IPS-15b (cell line): Measurements from ENCODE around the gene AADACL4.
"Not testable (repeated sequence)": the region's sequence is repeated elsewhere in the genome, so short reads cannot be mapped to it uniquely, and the experiment has no call there.

Source experiments
- H3K27me3 ChIP-seq: one replicate; pipeline ENCODE4 v1.6.1; 2013; ENCODE audit warnings: low read length; ENCODE audit not compliant: control insufficient read depth, insufficient read depth
- H3K36me3 ChIP-seq: one replicate; pipeline ENCODE4 v1.6.1; 2013; ENCODE audit warnings: low read length; ENCODE audit not compliant: control insufficient read depth, insufficient read depth
- H3K4me1 ChIP-seq: one replicate; pipeline ENCODE4 v1.6.1; 2013; ENCODE audit warnings: mild to moderate bottlenecking, low read length; ENCODE audit not compliant: control insufficient read depth, insufficient read depth
- H3K4me3 ChIP-seq: one replicate; pipeline ENCODE4 v1.5.1; 2013; ENCODE audit warnings: low read depth, low read length
- H3K9ac ChIP-seq: one replicate; pipeline ENCODE4 v1.6.1; 2013; ENCODE audit warnings: low read depth, mild to moderate bottlenecking, low read length
- H3K9me3 ChIP-seq: one replicate; pipeline ENCODE4 v1.6.1; 2013; ENCODE audit warnings: mild to moderate bottlenecking, low read length; ENCODE audit not compliant: control insufficient read depth, insufficient read depth

AADACL4 gene

DNA sequence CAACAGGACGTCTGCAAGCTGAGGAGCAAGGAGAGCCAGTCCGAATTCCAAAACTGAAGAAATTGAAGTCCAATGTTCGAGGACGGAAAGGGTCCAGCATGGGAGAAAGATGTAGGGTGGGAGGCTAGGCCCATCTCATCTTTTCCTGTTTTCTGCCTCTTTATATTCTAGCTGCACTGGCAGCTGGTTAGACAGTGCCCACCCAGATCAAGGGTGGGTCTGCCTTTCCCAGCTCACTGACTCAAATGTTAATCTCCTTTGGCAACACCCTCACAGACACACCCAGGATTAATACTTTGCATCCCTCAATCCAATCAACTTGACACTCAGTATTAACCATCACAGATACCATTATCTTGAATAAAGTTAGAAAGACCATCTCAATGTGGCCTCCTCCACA lies 32.2 kb downstream of the AADACL4 start:
- H3K4me1 ChIP-seq, H3K27me3 ChIP-seq, H3K9me3 ChIP-seq, H3K36me3 ChIP-seq, H3K9ac ChIP-seq, H3K4me3 ChIP-seq: not testable (repeated sequence)

DNA sequence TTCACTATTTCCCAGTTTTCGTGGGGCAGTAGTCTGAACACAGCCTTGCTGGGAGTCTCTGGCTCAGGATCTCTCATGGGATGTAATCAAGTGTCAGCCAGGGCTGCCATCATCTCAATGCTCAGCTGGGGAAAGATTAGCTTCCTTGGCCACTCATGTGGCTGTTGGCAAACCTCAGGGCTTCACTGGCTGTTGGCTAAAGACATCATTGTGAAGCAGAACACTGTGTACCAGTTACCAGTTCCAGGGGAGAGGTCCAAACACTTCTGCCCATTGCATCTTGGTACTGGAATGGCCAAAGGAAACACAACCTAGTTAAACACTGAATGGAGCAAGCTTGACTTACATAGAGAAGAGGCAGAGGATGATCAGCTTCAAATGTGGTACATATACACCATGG lies 33.7 kb downstream of the AADACL4 start:
- H3K27me3 ChIP-seq, result no peaks in the 10 kb centered on the region
- H3K4me1 ChIP-seq, result no peaks in the 10 kb centered on the region

DNA sequence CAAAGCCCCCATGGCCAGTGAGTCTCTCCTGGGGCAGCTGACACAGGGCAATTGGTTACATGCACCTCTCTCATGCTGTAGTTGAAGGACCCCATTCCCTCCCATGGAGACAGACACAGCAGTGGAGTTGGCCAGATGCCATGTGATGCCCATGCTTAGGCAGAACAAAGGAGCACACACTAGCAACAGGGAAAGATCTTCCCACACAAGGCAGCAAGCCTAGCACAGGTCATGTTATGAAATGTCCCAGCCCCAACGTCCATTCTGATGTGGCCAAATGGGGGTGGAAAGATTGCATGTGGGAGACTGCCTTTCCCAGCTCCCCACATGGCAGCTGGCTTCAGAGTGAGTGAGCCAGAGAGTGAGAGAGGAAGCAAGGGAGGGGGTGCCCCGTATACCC lies 34.5 kb downstream of the AADACL4 start:
- Histone ChIP-seq H3K9me3 (no peaks in the 10 kb centered on the region), H3K4me1 (no peaks in the 10 kb centered on the region), H3K36me3 (no peaks in the 10 kb centered on the region), H3K27me3 (no peaks in the 10 kb centered on the region), H3K4me3 (no peak overlapping the region), H3K9ac (no peak overlapping the region)

More for the DNA sequence above, 33.7 kb downstream of the AADACL4 start:
- no peaks in the 10 kb centered on the region for H3K9me3 ChIP-seq
- no peak overlapping the region for H3K9ac ChIP-seq
- no peaks in the 10 kb centered on the region for H3K36me3 ChIP-seq
- H3K4me3 ChIP-seq, result no peak overlapping the region

DNA sequence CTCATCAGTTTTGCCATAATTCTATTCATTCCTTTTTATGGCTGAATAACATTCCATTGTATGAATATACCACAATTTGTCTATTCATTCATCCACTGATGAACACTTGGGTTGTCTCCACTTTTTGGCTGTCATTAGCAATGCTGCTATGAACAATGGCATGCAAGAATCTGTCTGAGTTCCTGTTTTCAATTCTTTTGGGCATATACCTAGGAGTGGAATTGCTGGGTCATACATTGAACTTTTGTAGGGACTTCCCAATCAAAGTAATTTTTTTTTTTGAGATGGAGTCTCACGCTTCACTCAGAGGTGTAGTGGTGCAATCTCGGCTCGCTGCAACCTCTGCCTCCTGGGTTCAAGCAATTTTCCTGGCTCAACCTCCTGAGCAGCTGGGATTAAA lies 34.9 kb downstream of the AADACL4 start:
- no peak overlapping the region for H3K9ac ChIP-seq
- no peaks in the 10 kb centered on the region for H3K27me3 ChIP-seq
- H3K9me3 ChIP-seq, result no peaks in the 10 kb centered on the region
- no peaks in the 10 kb centered on the region for H3K4me1 ChIP-seq
- H3K4me3 ChIP-seq, result no peak overlapping the region
- no peaks in the 10 kb centered on the region for H3K36me3 ChIP-seq

DNA sequence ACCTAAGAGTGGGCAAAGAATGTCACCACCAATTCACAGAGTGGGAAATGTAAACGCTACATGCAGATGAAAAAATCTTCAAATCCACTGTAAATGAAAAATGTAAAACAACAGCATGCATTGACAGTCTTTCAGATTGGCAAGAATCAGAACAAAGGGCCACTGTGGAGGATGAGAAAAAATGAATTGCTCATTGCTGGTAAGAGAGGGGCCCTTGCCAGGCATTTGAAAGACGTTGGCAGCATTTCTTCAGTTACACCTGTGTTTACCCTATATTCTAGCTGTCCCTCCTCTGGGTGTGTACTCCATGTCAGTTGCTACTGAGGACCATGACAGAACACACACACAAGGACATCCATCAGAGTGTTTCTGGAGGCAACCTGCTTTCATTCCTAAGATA lies 46.3 kb downstream of the AADACL4 start:
- Histone ChIP-seq H3K4me1 (no peaks in the 10 kb centered on the region), H3K9me3 (no peaks in the 10 kb centered on the region), H3K9ac (no peak overlapping the region), H3K36me3 (no peaks in the 10 kb centered on the region), H3K4me3 (no peak overlapping the region), H3K27me3 (no peaks in the 10 kb centered on the region)

DNA sequence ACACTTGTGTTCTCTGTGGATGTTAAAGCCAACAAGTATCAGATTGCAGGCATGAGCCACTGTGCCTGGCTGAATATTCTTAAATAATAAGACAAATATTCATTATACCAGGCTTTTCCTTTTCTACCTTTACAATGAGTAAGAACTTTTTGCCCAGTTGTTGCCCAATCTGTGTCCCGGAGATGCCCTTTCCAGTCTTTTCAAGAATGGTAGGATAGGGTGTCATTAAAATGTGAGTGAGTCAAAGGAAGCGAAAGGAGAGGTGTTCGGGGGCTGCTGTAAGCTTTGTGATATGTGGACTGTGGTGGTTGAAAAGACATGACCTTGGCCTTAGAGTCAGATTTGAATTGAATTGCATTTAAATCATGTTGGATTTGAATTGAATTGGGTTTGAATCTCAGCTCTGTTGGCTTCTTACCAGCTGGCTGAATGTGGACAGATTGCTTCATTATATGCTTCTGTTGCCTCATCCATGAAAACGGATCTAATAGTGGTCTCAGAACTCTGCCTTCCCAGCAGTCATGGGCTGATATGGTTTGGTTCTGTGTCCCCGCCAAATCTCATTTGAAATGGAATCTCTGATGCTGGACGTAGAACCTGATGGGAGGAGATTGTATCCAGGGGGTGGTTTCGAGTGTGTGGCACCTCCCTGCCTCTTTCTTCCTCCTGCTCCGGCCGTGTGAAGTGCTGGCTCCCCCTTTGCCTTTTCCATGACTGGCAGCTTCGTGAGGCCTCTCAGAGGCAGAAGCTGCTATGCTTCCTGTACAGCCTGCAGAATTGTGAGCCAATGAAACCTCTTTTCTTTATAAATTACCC lies 49.3 kb downstream of the AADACL4 start:
- H3K4me3 ChIP-seq, result no peak overlapping the region
- H3K9me3 ChIP-seq, result no peaks in the 10 kb centered on the region
- no peaks in the 10 kb centered on the region for H3K36me3 ChIP-seq
- no peaks in the 10 kb centered on the region for H3K4me1 ChIP-seq
- no peaks in the 10 kb centered on the region for H3K27me3 ChIP-seq
- no peak overlapping the region for H3K9ac ChIP-seq

DNA sequence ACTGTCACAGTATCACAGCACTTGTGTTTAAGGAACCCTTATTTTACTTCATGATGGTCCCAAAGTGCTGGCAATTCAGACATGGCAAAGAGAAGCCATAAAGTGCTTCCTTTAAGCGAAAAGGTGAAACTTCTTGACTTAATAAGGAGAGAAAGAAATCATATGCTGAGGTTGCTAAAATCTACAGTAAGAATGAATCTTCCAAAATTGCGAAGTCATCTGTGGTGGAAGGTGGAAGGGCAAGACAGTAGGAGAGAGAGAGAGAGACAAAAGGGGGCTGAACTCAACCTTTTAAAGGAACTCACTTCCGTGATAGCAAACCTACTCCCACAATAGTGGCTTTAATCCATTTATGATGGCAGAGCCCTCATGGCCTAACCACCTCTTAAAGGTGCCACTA lies 52.8 kb downstream of the AADACL4 start:
- Histone ChIP-seq H3K27me3 (no peaks in the 10 kb centered on the region), H3K4me1 (no peaks in the 10 kb centered on the region), H3K4me3 (no peak overlapping the region)

DNA sequence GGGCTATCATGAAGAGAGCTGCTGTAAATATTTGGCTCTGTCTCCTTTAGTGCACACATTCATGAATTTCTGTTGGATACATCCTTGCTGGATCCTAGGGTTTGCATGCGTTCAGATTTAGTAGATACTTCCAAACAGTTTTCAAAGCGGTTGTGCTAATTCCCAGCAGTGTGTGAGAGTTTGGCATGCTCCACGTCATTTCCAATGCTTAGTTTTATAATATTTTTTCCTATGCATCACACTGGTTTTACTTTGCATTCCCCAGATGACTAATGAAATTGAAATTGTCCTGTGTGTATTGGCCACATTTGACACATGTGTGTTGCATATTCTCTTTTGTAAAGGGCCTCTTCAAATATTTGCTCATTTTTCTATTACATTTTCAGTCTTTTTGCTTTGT lies 53.5 kb downstream of the AADACL4 start:
- Histone ChIP-seq H3K36me3 (no peaks in the 10 kb centered on the region), H3K9ac (no peak overlapping the region), H3K27me3 (no peaks in the 10 kb centered on the region), H3K4me1 (no peaks in the 10 kb centered on the region), H3K9me3 (no peaks in the 10 kb centered on the region), H3K4me3 (no peak overlapping the region)

More for the DNA sequence above, 52.8 kb downstream of the AADACL4 start:
- Histone ChIP-seq H3K9ac (no peak overlapping the region), H3K9me3 (no peaks in the 10 kb centered on the region), H3K36me3 (no peaks in the 10 kb centered on the region)

DNA sequence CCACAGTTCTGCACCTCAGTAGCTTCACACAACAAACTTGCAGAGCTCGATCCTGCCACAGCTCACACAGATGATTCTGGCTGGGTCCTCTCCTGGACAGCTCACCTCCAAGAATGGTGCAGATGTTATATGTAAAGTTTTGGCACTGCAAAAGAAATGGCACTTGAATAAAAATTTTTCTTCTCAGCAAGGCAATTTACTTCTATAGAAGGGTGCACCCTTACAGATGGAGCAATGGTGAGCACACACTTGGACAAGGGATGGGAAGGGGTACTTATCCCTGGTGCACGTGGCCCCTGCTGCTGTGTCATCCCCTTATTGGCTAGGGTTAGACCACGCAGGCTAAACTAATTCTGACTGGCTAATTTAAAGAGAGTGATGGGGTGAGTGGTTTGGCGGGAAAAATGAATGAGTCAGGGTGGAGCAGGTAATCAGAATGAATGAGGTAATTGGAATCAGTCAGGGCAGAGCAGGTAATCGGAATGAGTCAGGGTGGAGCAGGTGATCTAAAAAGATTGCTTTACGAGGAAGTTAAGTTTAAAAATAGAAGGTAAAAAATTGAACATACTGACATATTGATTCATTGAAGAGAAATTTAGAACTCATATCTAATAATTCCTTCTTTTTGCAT lies 60.1 kb downstream of the AADACL4 start:
- H3K36me3 ChIP-seq, result peaks cover 3% of the 10 kb centered on the region
- no peak overlapping the region for H3K4me3 ChIP-seq
- no peak overlapping the region for H3K9ac ChIP-seq
- H3K9me3 ChIP-seq, result peaks cover 11% of the 10 kb centered on the region
- no peaks in the 10 kb centered on the region for H3K4me1 ChIP-seq
- H3K27me3 ChIP-seq, result no peaks in the 10 kb centered on the region

DNA sequence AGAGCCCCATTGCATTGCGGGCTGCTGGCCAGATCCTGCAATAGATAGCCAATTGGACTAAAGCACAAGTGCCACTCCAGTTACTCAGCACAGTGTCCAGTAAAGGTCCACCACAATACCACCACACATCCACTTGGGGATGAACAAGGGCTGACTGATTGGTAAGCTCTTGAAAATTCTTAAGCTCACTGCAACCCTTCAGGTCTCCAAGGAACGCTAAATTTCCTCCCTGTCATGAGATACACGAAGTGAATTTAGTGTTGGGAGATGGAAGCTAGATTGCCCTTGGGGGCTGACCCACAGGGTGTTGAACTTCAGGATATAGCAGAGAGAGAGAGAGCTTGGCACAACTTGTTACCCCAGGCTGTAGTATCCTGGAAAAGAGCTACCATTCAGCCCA lies 62.2 kb downstream of the AADACL4 start:
- H3K4me1 ChIP-seq, result no peaks in the 10 kb centered on the region
- no peak overlapping the region for H3K9ac ChIP-seq
- H3K9me3 ChIP-seq, result peaks cover 11% of the 10 kb centered on the region
- H3K27me3 ChIP-seq, result no peaks in the 10 kb centered on the region
- peaks cover 3% of the 10 kb centered on the region for H3K36me3 ChIP-seq
- H3K4me3 ChIP-seq, result no peak overlapping the region

DNA sequence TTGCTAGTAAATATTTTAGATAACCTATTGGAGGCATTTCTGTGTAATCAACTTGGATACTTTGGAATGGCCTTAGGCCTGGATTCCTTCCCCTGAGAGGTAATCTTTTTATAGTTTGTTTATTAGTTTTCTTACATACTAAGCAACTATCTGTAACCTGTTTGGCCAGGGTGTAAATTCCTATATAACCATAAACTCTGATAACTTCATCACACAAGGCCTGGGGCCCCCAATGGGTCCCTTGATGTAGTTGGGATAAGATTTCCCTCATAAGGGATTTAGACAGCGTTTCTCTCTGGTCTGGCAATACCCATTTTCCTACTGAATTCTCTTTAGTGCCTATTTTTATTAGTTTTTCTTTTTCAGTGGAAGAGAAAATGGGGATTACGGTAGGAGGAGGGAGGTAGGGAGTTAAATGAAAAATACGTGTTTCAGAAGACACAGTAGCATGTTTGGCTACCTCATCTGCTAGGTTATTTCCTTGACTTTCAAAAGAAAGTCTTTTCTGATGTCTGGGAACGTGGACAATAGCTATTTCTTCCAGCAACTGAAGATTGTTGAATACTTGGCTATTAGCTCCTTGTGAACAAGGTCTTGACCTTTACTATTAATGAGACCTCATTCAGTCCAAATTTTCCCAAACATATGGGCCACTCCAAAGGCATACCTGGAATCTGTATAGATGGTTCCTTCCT lies 64.7 kb downstream of the AADACL4 start:
- Histone ChIP-seq H3K27me3 (no peaks in the 10 kb centered on the region), H3K4me3 (no peak overlapping the region), H3K9me3 (peaks cover 8% of the 10 kb centered on the region), H3K36me3 (peaks cover 3% of the 10 kb centered on the region), H3K9ac (no peak overlapping the region), H3K4me1 (peaks cover 7% of the 10 kb centered on the region)

DNA sequence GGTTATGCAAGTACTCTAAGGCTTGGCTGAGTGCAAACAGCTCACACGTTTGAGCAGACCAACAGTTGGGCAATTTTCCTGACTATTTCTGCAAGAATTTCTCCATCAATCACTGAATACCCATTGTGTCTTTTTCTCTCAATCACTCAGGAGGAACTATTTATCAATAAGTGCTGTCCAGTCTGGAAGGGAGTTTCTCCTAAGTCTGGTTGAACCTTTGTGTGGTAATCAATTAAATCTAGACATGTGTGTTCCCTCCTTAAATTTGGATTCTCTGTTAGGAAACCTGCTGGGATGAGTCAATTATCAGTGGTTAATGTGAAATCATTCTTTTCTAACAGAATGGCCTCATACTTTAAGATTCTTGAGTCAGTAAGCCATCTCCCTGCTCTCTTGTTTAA lies 65.2 kb downstream of the AADACL4 start:
- Histone ChIP-seq H3K36me3 (peaks cover 3% of the 10 kb centered on the region), H3K4me1 (peaks cover 7% of the 10 kb centered on the region), H3K27me3 (no peaks in the 10 kb centered on the region), H3K9me3 (peaks cover 3% of the 10 kb centered on the region), H3K4me3 (no peak overlapping the region), H3K9ac (no peak overlapping the region)
